Panc1 (cell line): ENCODE measurements around the gene MSGN1.

Source experiments
- CTCF ChIP-seq: fragments of 450-650 bp; IDR thresholded peaks from 2 replicates; pipeline ENCODE4 v1.5.1; 2017; ENCODE audit warnings: mild to moderate bottlenecking
- POLR2AphosphoS5 ChIP-seq: IDR thresholded peaks from 2 replicates; pipeline ENCODE4 v1.6.1; 2012; ENCODE audit warnings: mild to moderate bottlenecking, low read depth, low read length, moderate library complexity
- REST ChIP-seq, 2 experiments: IDR thresholded peaks; 2 replicates each; pipeline ENCODE4 v1.6.1; 2011 to 2012; ENCODE audit warnings: low read depth in 2 of 2, control low read depth in 1 of 2, low read length in 1 of 2, mild to moderate bottlenecking in 1 of 2, moderate library complexity in 1 of 2; ENCODE audit not compliant: insufficient read depth in 1 of 2
- SIN3A ChIP-seq: IDR thresholded peaks from 2 replicates; pipeline ENCODE4 v1.6.1; 2012; ENCODE audit warnings: low read depth, mild to moderate bottlenecking, low read length, moderate library complexity, borderline replicate concordance; ENCODE audit not compliant: insufficient read depth
- TCF7L2 ChIP-seq: IDR thresholded peaks from 2 replicates; pipeline ENCODE4 v1.6.1; 2011; ENCODE audit warnings: mild to moderate bottlenecking, low read depth, low read length, inconsistent platforms

GRCh38 chr2:17850151-17850550 is 33.9 kb downstream of the MSGN1 start:
- TF ChIP-seq CTCF, result no peak
- TF ChIP-seq REST (IDR thresholded peaks at IDR 0.05; ENCODE audit: insufficient read depth in 1 of 2, low read depth in 2 of 2, low read length in 1 of 2), result no peak
- TF ChIP-seq SIN3A, result no peak
- TF ChIP-seq POLR2AphosphoS5, result no peak
- TF ChIP-seq TCF7L2, result no peak
